H1 (cell line): ENCODE data around the gene LTA. TPM values are rescaled to one million over a fixed set of nuclear protein-coding genes. Genes with fewer than 3 reads are reported as not detected.

Experiments
- BCL11A ChIP-seq, 2 experiments: IDR thresholded peaks; one replicate each; pipeline ENCODE4 v1.6.1; 2011; ENCODE audit warnings: low read depth in 2 of 2, low read length in 2 of 2, mild to moderate bottlenecking in 2 of 2
- CBX5 ChIP-seq: fragments of 300-800, 300-1000 bp; sonication (generic); IDR thresholded peaks from 2 replicates; pipeline ENCODE4 v1.7.1; 2016; ENCODE audit warnings: antibody characterized with exemption, low read length, low read depth
- SP2 ChIP-seq: IDR thresholded peaks from 2 replicates; pipeline ENCODE4 v1.6.1; 2012; ENCODE audit warnings: mild to moderate bottlenecking, low read length, inconsistent platforms
- polyA plus RNA-seq, 7 experiments: library from polyadenylated mRNA; depleted of rRNA in 3 of 7; stranded (reverse) in 5 of 7; unstranded in 2 of 7; fragments of >200 nt in 5 of 7; fragments of 200-250 nt in 2 of 7; gene quantifications; 1 replicate in 5 of 7; 2 replicates in 1 of 7; 4 replicates in 1 of 7; pipeline versions ENCODE4 v1.2.1 to v1.2.3, GENCODE V29; 2011 to 2013; ENCODE audit warnings: missing spikeins in 2 of 7, mixed read lengths in 2 of 7
- total RNA-seq: library from RNA; stranded (reverse); fragmentation: NEBNext Ultra II Directional; extraction: Animal tissue kit (Norgen Biotek cat#: 25700); gene quantifications from 2 replicates; pipeline ENCODE4 v1.2.1, GENCODE V29; 2021

The LTA gene
- total and polyA plus RNA-seq, 2 of the 8 experiments (the other 6 are each of a cell fraction or from before 2014, with no cell fraction given): not detected

DNA sequence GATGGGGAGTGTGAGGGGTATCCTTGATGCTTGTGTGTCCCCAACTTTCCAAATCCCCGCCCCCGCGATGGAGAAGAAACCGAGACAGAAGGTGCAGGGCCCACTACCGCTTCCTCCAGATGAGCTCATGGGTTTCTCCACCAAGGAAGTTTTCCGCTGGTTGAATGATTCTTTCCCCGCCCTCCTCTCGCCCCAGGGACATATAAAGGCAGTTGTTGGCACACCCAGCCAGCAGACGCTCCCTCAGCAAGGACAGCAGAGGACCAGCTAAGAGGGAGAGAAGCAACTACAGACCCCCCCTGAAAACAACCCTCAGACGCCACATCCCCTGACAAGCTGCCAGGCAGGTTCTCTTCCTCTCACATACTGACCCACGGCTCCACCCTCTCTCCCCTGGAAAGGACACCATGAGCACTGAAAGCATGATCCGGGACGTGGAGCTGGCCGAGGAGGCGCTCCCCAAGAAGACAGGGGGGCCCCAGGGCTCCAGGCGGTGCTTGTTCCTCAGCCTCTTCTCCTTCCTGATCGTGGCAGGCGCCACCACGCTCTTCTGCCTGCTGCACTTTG is 3.3 kb downstream of the LTA start, which contains the start of gene TNF (continued):
- TF ChIP-seq CBX5 (no peak), BCL11A (IDR thresholded peaks at IDR 0.05; ENCODE audit: low read depth in 2 of 2, low read length in 2 of 2) (no peak), SP2 (no peak)
